NCI-H526 (cell line): Measurements from ENCODE around the gene HGD.
"Not testable (repeated sequence)": the region's sequence is repeated elsewhere in the genome, so short reads cannot be mapped to it uniquely, and the experiment has no call there.

ENCODE experiments used
- DNase-seq, 2 experiments: peaks; one replicate each; lab custom pipeline; 2025; lab: John Stamatoyannopoulos, UW

HGD gene

DNA sequence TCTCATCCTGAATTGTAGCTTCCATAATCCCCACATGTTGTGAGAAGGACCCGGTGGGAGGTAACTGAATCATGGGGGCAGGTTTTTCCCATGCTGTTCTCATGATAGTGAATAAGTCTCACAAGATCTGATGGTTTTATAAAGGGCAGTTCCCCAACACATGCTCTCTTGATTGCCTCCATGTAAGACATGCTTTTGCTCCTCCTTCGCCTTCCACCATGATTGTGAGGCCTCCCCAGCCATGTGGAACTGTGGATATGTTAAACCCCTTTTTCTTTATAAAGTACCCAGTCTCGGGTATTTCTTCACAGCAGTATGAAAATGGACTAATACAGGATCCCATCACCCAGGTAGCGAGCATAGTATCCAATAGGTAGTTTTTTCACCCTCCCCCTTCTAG, 43.2 kb downstream of the HGD start:
- not testable (repeated sequence) for DNase-seq

DNA sequence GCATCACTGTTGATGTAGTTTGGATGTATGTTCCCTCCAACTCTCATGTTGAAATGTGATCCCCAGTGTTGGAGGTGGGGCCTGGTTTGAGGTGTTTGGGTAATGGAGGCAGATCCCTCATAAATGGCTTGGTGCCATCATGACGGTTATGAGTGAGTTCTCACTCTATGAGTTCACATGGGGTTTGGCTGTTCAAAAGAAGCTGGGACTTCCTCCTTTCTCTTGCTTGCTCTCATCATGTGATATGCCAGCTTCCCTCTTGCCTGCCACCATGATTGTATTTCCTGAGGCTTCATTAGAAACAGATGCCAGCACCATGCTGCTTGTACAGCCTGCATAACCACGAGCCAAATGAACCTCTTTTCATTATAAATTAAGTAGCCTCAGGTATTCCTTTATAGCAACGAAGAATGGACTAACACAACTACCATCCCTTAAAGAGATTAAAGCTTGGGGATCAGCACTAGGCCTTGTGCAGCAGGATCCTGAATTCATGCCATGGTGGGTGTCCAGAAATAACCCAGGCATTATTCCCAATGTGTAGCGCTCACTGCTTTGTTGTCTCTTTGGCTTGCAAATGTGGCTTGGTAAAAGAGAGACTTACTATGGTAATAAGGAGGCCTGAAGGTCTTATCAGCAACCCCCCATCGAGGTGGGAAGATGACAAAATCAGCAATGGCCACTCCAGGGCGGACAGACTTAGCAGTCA, 44.0 kb downstream of the HGD start:
- no peak for DNase-seq

DNA sequence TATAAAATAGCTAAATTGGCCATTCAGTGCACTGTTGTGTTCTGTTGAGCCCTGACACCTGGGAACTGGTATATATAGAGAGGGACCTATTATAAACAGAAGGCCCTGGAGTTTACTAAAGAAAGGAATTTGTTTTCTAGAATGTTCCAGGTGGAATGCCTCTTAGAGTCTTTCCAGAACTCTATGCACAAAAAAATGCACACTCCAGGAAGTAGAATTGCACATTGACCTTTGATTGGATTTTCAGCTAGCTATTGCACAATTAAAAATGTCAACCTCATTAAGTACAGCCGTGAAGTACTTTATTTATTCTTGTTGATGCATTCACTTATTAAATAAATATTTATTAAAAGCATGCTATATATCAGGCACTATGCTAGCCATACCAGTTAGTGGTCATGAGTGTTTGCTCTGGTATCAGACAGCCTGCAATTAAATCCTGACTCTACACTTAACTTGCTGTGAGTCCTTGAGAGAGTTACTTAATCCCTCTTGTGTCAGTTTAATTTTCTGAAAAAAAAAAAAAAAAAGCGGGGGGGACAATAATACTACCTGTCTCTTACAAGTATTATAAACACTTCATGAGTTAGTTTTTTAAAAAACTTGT, 45.1 kb downstream of the HGD start:
- no peak for DNase-seq

DNA sequence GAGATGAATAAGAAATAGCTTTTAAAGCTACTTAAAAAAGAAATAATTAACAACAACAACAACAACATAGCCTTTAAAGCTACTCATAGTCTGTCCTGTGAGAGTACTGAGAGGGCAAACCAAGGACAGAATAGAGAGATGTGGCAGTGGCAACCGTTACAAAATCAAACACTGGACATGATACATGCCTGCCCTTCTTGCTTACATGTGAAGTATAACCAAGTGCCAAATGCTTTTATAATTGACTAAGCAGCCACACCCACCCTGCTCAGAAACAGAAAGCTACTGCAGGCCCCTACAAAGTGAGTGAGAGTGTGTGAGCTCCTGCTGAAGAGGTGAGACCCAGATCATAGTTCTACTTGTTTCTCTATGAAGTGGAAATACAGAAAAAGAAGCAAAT, 47.5 kb downstream of the HGD start:
- no peak for DNase-seq

DNA sequence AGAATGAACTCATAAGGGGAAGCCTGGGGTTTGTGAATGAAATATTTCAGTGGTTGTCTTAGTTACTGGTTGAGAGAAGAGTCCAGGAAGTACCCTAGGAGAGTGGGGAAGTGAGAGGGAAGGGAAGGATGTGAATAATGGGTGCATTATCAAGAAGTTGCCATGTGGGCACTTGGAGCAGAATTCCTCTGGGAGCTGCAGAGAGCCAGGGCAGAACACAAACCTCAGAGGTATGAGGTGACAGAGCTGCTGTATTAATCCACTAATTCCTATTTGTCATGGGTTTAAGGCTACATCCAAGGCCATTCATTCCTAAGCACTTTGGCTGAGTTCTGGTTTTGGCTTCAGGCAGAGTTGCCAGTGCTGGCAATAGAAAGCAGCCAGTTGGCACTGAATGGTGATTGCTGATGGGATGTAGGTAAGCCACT, 56.9 kb downstream of the HGD start:
- no peak for DNase-seq

DNA sequence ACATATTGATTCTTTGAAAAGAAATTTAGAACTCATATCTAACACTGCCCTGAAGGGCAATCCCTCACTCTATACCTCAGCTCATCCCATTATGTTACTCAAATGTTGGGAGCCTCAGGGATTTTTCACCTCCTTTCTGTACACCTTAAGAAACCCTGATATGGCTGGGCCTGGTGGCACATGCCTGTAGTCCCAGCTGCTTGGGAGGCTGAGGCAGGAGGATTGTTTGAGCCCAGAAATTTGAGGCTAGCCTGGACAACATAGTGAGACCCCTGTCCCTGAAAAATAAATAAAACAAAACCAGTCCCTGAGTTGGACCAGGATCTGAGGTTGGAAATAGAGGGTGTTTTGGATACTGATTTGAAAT, 58.3 kb downstream of the HGD start:
- DNase-seq: no peak

DNA sequence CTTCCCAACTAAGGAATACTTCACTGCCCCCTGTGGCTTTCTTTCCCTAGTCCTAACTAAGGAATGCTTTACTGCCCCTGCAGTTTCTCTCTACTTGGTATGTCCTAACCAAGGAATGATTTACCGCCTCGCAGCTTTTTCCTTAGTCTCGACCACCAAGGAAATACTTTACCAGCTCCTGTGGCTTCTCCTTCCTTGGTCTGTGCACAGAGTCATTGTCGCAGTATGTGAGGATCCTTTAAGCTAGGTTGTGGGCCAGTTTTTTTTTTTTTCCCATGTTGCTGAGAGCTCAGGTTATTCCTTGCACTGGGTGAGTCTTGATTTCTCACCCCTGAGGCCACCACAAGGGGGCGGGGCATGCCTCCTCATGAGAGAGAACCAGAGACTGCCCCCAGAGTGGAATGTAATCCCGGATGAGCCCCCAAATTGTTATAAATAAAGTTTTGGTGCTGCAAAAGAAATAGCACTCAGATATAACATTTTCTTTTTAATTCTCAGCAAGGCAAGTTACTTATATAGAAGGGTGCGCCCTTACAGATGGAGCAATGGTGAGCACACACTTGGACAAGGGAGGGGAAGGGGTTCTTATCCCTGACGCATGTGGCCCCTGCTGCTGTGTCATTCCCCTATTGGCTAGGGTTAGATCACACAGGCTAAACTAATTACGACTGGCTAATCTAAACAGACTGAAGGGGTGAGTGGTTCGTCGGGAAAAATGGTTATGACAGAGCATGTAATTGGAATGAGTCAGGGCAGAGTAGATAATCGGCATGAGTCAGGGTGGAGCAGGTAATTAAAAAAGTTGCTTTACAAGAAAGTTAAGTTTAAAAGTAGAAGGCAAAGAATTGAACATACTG, 58.9 kb downstream of the HGD start:
- DNase-seq: peak; percentile 10 to 59

DNA sequence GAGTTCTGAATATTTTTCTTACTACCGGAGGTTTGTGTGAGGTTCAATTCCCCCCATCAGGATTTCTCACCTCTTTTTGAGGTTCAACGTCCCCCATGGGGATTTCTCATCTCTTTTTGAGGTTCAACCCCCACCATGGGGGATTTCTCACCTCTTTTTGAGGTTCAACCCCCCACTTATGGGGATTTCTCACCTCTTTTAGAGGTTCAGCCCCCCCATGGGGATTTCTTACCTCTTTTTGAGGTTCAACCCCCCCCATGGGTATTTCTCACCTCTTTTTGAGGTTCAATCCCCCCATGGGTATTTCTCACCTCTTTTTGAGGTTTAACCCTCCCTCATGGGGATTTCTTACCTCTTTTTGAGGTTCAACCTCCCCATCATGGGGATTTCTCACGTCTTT, 59.6 kb downstream of the HGD start:
- DNase-seq: no peak

DNA sequence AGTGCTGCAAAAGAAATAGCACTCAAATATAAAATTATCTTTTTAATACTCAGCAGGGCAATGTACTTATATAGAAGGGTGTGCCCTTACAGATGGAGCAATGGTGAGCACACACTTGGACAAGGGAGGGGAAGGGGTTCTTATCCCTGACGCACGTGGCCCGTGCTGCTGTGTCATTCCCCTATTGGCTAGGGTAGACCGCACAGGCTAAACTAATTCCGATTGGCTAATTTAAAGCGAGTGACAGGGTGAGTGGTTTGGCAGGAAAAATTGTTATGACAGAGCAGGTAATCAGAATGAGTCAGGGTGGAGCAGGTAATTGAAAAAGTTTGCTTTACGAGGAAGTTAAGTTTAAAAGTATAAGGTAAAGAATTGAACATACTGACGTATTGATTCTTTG, 65.3 kb downstream of the HGD start:
- peak; percentile 29 to 34 for DNase-seq

DNA sequence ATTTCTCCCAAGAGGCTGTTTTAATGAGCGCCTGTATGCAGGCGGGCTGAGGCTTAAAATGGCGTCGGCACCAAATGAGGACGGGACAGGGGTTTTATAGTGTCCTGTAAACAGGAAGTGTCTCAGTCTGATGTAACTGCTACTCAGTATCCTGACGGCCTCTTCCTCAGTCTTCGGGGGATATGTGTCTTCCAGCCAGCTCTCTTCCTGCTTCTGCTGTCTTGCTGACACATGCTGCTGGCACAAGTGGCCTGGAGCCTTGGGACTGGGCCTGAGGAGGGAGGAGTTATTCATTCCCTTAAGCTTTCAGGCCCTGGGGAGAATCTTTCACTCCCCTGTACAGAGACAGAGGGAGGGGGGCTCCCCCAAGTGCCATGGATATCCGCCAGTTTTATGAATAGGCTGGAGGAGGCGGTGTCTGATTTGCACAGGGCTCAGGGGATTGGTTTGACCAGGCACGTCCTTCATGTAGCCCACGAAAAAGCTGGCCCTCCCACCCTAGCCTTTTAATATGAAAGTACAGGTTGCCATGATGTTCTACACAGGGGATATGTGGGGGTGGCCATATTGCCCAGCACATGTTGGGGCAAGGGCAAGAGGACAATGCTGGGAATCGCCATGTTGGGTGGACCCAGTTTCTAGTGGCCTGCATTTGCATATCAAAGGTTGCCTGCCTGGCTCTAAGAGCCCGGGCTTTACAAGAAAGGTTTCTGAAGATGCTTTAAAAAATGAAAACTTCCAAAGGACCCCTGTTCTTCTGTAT, 66.0 kb downstream of the HGD start:
- peak; percentile 99 to 100 for DNase-seq

DNA sequence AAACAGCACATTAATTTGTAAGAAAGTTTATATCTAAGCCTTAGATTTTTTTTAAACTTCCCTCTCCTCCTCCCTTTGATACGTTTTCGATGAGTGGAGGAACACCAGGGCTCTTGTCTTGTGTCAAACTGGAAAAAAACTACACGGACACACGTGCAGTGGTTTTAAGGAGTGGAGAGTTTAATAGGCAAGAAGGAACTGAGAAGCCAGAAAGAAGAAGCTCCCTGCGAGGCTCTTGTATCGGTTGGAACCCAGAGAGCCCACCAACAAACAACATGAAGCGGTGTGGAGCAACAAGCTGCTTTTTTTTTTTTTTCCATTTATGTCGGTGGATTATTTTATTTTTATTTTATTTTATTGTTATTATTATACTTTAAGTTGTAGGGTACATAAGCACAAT, 67.3 kb downstream of the HGD start:
- DNase-seq: peak in 1 of 2 experiments; percentile 39

DNA sequence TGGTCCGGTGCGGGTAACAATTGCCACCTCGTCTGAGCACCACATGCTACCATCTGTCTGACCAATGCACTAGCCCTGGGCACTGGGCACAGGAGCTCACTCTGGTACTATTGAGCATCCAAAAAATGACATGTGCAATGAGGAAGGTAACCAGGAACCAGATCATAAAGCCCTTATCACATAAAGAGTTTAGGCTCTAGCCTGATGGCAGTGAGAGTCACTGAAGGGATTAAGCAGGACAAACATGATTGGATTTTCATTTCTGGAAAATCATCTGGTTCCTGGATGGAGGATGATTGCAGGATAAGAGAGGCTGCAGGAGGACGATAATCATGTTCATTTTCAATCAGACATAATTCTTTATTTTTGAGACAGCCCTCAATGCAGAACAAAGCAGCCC, 73.5 kb downstream of the HGD start:
- no peak for DNase-seq

DNA sequence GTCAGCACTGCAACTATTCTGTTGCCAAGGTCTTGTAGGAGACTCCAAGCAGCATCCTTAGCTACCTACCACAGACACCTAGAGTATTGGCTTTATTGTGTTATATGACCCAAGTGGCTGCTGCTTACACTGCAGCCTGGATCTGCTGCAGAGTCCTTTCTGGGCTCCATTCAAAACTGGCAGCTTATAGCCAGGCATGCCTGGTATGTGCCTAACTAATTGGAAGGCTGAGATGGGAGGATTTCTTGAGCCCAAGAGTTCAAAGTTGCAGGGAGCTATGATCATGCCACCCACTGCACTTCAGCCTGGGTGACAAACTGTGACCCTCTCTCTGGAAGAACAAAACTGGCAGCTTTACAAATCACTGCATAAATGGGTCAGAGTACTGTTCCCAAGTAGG, 77.3 kb downstream of the HGD start:
- DNase-seq: no peak

DNA sequence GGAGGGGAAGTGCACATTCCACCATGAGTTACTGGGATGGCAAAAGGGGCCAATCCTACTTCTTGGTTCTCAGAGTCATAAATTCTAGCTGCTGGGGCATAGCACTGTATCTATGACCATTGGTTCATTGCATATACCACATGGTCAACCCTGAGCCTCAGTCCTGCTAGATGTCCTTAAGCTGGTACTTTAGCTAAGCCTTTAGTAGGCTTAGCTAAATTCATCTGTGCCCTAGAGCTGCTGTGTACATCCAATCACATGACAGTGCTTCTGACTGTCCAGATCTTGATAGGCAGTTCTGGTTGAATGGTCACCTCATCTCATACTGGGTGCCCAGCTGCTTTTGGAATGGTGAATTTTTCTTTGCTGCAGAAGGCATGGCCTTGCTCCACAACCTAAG, 77.7 kb downstream of the HGD start:
- no peak for DNase-seq

DNA sequence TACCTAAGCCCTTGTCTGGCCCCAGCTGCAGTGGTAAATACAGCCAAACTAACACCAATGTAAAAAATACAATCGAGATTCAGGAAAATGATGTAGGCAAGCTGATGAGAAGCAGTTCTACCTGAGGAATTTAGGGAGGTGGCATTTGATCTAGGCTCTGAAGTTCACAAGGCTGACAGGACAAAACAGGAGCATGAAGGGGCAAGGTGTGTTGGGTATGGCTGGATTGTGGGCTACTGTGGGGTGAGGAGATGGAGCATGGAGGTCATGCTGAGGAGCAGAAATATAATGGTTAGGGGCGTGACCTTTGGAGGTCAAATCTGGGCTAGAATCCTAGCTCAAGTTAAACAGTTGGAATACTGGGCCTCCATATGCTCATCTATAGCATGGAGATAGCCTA, 79.4 kb downstream of the HGD start:
- DNase-seq: no peak

DNA sequence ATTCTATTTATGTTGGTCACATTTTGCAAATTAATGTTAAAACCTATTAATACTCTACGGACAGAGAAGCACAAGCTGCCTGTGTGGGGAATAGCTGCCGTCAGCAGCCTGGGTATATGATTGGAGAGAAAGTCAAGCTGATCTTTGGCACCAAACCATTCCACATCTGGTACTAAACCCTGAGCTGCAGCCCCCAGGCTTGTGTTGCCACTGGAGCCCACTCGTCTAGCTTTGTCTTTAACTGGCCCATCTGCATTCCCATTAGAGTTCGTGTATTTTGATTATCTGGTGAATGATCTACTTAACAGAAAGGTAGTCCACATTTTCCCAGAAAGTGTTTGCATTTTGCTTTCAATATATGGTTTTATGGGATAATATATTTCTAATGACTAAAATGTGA, 80.5 kb downstream of the HGD start:
- DNase-seq: no peak

DNA sequence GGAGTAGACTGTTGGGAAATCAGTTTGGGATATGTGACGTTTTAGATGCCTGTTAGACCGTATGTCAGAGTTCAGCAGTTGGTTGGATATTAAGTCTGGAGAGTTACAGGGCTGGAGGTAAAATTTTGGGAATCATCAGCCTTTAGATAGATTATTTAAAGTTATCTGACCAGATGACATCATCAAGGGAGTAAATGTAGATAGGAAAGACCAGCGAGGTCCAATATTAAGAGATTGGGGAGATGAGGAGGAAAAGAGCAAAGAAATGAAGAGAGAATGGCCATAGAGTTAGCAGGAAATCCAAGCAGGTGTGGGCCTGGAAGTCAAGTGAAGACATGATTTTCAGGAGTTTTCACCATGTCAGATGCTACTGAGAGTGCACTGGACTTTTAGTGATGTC, 82.8 kb downstream of the HGD start:
- DNase-seq: no peak

DNA sequence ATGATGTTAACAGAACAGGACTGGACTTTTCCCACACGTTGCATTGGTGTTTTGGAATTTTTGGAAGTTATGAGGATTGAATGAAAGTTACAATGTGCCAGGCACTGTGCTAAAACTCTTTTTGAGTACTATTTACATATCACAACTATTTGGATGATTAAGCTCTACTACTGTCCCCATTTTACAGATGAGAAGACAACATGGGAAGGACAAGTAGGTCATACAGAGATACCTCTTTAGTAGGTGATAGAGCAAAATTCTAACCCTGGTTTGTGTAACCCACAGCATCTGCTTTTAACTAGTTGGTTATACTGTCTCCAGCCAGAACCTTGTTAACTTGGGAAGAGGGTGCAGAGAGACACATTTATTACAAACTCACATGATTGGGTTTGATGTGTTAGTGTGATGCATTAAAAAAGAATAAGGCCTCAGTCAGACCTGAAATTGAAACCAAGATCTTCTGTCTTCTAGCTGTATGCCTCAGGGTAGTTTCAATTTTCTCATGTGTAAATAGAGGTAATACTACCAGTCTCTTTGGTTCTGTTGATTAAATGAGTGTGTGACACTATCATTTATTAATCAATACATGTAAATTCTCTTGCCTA, 84.5 kb downstream of the HGD start:
- no peak for DNase-seq

DNA sequence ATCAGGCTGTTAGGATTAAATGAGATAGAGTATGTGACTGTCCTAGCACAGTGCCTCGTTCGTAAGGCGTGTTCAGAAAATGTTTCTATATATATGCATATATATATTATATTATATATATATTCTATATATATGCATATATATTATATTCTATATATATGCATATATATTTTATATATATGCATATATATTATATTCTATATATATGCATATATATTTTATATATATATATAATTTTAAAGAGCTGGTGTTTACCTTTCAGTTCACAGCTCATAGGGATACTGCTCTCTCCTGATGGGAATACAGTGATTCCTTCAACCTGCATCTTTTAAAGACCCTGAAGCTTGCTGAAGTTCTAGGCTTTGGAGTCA, 85.2 kb downstream of the HGD start:
- no peak for DNase-seq

DNA sequence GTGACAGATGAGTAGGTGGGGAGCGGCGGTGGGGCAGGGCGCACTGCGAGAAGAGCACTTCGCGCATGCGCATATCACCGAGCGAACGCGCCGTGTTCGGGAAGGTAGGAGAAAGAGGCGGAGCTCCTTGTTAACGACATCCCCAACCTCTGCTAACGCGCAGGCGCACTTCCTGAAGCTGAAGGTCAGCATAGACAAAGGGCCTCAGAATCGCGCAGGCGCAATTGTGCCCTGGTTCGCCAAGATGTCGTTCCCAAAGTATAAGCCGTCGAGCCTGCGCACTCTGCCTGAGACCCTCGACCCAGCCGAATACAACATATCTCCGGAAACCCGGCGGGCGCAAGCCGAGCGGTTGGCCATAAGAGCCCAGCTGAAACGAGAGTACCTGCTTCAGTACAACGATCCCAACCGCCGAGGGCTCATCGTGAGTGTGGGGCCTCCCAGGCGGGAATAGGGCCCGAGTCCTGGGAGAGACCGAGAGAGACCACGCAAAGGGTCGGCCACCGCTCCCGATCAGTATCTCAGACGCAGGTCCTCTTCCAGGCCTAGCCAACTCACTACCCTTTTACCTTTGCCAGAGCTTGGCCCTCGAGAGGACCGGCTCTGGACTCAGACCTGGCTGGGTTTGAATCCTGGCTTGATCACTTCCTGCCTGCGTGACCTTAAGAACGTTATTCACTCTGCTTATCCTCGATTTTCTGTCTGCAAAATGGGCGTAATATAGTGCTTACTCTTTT, 85.8 kb downstream of the HGD start, which contains the start of gene NDUFB4:
Gene NDUFB4, plus strand, starts transcription at position 221 of the 737 bp plus-strand sequence. Its CDS starts 24 bp downstream, at position 245.
- DNase-seq: peak; percentile 99 to 100

DNA sequence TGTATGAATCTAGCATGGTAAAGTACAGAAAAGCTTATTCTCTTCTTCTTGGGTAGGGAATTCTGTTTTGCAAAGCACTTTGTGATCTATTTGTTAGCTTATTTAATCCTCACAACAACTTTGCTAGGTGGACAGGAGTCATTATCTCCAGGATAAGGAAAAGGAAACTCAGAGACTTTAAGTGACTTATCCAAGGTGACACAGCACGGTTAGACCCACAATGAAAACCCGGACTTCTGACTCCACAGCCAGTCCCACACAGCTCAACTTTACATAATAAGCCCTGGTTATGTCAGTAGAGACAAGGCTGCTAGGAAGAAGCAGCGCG, 86.3 kb downstream of the HGD start:
- no peak for DNase-seq
